Activated CD8-positive, alpha-beta memory T cell treated with anti-CD3 and anti-CD28 coated beads, Interleukin-2, amount 50 U/mL, for 24 hours (primary cell): ENCODE data around the gene OTUB2.

Experiments used
- DNase-seq: peaks from one replicate; pipeline ENCODE4 v3.0.0-alpha.2; 2020; ENCODE audit errors: extremely low read depth

OTUB2 gene

DNA sequence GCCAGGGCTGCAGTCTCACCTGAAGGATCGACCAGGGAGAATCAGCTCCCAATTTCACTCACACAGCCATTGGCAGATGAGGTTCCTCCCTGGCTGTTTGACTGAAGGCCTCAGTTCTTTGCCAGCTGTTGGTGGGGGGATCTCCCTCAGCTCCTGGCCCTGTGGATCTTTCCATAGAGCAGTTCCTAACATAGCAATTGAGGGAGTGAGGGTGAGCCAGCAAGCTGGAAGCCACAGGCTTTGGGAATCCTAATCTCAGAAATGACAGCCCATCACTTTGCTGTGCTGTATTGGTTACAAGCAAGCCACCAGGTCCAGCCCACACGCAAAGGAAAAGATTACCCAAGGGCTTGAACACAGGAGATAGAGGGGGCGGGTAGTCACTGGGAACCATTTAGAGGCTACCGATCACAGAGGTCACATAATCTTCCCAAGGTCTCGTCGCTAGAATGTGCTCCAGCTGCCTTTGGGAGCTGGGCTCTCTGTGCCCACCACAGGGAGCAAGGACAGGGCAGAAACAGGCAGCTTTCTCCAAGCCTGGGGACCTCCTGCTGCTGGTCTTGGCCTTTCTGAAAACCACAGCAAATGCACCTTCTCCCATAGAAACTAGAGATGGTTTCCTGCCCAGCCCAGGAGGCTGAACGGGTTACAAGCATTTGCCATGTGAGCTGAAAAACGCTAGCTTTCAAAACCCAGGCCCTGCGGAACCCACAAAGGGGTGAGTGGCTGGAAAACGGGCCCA is 4.6 kb upstream of the OTUB2 start:
- no peak for DNase-seq

DNA sequence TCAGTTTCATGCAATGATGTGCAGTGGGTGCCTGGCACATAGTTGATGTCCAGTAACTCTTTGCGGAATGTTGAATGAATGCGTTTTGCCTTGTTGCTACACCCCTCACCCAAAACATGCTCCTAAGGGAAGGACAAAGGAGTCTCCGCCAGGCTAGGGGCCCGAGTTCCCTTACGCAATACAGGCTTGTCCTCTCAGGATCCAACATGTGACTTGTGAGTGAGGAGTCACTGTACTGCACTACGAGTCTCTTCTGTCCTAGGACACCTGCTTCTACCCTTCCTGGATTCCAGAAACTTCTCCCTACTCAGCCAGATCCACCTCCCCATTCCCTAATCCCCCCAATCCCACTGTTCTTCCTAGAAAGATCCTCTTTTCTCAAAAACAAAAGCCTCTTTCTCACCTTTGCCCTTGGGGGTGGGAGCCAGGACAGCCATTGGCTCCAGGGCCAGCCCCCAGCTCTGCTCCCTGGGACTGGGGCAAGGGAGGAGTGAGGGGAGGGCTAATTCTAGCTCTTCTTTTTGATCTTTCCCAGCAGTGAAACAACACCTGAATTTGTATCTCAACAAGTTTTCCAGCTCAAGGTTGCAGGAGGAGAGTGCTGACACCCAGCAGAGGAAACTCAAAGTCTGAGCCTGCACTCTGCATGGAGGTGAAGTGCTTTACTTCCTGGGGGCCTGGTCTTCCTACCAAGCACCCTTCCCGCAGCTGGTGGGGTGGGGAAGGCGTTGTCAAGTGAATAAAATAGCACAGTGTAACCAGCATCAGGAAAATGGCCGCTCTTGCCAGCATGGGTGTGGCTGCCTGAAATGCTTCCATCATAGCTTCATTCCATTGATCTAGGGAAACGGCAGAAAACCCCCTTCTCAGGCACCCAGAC is 3.4 kb upstream of the OTUB2 start:
- DNase-seq = no peak

DNA sequence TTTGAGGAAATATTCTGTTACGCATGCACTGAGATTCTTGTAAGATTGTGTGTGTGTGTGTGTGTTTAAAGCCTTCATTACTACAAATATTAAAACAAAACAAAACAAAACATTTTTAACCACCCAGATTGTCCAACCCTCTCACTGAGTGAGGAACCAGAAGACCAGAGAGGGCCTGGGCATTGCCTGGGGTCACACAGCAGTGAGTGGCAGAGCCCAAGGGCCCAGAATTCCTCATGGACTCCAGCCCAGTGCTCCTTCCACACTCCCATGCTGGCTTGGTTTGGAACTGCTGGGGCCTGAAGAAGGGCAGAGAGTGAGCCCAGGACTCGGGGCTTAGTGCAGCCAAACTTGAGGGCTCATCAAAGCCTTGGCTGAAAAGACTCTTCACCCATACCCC is 1.6 kb upstream of the OTUB2 start:
- DNase-seq = no peak

DNA sequence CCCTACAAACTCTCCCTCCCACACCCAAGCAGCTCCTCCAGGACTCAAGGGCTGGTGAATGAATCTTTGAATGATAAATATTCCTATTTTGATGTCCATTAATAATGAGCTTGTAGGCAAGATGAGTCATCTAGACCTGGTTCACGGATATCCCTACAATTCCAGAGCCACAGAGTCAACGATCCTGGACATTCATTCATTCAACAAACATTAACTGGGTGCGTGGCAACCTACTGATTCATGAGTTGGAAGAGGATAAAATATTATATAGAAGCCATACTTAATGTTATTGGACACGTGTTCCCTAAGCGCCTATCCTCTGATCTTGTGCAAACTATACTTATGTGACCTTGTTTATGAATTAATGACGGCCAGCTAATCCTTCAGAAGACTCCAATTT is 420 bp upstream of the OTUB2 start:
- no peak for DNase-seq

DNA sequence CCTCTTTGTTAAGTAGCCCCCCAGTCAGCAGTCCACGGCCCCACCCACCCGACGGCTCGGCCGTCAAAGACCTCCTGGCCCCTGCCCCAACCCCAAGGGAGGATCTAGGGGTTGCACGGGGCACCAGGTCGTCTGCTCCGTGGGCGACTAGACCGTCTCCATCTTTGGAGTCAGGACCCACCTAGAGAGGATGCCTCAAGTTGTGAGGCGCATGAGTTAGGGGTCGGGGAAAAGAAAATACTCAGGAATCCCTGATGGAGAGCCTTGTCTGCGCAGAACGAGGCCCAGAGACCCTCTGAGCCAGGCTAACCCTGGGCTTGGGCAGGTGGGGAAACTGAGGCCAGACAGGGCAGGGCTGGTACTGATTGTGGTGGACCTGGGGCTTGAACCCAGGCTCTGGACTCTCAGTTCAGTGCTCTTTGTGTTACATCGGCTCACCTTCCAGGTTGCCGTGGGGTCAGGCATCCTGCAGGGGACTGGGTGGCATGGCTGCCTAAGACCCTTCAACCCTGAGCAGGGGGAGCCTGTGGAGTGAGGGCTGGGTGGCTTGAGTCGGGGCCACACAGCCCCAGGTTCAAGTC is 839 bp downstream of the OTUB2 start:
- no peak for DNase-seq

DNA sequence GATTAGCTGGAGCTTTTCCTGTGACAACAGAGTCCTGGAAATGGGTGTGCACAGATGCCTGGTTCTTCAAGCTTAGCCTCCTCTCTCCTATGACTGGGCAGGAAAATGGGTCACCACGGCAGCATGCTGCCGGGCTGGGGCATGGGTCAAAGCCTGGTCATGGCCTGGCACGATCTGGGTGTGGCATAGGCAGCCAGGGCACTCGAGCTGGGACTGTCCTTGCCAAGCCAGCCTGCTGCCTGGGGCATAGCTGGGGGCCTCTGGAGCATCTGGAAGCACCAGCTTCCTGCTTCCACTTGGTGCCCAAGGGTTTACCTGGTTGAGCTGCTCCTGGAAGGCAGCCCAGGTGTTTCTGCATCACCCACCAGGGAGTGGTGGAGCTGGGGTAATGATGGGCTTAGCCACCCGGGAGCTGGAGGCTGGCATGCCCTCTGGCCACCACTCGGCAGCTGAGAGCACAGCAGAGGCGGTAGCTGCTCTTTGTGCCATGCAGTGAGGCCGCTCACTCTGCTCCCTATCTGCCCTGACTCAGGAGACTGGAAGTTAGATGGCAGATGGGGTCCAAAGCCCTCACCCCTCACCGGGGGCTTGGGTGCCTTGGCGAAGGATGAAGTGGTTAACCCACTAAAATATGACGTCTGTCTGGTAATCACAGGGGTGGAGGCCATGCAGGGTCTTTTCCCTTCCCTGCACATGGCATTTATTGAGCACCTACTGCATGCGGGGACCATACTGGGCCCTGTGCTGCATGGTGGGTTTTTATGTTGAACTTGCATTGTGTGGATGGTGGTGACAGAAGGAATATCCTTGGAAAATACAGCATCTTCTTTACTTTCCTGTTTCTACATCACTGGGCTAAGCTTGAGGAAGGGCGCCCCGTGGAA is 1.7 kb downstream of the OTUB2 start:
- DNase-seq = no peak

DNA sequence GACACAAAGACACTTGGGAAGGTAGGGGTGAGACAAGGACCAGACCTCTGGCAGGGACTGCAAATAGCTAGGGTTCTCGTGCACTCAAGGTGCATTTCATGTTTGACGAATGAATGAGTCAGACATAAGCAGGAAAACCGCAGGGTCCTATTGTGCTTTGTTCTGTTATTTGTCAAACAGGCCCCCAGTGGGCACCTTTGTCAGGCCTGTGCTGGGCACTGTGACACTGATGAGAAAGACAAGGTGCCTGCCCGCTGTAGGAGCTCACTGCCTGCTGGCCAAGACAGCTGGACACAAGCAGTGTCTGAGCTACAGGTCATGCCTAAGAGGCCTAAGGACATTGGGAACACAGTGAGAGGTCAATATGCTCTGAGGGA is 2.3 kb downstream of the OTUB2 start:
- DNase-seq = no peak

DNA sequence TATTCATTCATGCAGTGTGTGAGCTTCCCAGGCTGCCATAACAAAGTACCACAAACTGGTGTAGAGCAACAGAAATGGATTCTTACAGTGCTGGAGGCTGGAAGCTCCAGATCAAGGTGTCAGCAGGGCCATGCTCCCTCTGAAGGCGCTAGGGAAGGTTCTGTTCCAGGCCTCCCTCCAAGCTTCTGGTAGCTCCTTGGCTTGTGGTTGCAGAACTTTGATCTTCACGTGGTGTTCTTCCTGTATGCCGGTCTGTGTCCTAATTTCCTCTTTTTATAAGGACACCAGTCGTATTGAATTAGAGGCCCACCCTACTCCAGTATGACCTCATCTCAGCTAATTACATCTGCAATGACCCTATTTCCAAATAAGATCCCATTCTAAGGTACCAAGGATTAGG is 3.1 kb downstream of the OTUB2 start:
- no peak for DNase-seq

DNA sequence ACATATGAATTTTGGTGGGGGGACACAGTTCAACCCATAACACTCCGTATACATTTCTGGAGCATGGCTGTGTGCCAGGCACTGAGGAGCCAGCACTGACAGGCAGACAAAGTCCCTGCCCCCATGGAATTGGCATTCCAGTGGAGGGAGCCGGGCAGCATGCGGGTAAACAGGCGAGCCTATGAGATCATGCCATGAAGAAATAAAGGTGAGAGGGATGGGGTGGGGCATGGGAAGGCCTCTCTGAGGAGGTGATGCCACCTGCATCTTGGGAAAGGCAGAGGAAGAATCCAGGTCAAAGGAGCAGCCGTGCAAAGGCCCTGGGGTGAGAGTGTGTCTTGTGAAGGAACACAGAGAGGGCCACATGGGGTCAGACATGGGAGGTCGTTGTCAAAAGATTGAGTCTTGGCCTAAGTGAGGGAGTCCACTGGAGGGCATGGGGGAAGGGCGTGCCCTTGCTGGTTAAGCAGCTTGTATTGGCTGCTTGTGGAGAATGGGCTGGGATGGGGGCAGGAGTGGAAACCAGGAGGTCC is 3.6 kb downstream of the OTUB2 start:
- DNase-seq = no peak

DNA sequence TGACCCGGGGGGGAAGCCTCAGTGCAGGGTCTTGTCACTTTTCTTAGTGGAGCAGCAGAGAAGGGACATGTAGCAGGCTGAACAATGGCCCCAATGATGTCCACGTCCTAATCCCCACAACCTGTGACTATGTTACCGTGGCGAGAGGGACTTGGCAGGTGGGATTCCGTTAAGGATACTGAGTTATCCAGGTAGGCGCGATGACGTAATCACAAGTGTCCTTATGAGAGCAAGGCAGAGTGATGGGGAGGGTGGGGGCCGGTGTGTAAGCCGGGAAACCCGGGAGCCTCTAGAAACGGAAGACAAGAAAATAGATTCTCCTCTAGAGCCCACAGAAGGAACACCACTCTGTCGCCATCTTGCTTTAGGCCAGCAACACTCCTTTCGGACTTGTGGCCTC is 4.4 kb downstream of the OTUB2 start:
- no peak for DNase-seq

DNA sequence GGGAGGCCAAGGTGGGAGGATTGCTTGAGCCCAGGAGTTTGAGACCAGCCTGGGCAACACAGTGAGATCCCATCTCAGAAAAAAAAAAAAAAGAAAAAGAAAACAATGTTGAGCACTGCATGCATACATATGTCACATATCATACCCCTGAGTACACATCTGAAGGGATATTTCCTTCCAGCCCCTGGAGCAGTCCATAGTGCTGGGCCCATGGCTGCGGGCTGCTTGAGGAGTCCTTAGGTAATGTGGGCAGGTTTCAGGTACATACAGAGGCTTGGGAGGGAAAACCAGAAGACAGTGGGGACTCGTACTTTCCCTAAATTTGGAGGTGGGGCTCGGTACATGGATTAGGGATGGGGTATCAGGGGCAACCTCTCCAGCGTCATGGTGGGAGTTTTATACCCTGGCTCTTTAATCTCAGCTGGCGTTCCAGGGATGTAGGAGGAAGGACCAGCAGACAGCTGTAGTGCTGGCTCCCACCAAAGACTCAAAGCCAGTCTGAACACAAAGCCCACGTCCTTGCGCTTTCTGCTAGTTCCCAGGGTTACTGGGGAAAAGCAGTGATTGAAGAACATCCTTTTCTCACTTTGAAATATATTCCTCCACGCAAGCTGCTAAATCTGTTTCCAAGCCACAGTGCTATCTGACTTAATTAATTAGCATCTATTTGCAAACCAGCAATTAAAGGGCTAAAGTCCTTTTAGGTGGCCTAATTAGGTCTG is 5.2 kb downstream of the OTUB2 start:
- no peak for DNase-seq

DNA sequence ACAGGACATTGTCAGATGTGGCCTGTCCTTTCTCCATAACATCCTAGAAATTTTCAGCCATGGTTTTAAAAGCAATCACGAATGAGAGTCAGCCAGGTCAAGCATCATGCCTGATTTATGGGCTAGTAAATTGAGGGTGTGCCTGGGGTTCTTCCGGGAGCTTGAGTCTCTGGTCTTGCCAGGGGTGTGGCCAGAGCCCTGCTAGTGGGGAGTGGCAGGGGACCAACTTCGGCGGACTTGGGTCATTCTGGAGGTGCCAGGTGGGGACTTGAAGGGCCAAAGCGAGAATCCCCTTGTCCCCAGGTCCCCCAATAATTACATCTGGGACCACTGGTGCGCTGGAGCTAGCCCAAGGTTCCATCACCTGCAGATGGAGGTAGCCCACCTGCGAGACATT is 5.7 kb downstream of the OTUB2 start:
- DNase-seq = no peak

DNA sequence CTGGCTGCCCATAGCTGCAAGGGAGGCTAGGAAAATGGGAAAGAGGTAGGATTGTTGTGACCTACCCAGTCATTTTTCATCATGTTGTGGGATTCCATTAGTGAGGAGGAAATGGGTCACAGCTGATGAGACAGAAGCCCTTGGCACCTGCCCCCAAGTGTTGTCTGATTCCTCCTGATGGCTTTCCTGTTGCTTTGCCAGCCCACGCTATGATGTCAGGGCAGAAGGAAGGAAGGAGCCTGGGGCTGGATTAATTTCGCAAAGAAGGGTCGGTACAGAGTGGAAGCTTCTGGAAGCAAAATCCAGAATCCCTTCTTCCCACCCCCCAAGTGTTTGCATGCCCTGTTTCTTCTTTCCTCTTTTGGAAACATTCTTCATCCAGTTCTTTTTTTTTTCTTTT is 8.7 kb downstream of the OTUB2 start:
- no peak for DNase-seq

DNA sequence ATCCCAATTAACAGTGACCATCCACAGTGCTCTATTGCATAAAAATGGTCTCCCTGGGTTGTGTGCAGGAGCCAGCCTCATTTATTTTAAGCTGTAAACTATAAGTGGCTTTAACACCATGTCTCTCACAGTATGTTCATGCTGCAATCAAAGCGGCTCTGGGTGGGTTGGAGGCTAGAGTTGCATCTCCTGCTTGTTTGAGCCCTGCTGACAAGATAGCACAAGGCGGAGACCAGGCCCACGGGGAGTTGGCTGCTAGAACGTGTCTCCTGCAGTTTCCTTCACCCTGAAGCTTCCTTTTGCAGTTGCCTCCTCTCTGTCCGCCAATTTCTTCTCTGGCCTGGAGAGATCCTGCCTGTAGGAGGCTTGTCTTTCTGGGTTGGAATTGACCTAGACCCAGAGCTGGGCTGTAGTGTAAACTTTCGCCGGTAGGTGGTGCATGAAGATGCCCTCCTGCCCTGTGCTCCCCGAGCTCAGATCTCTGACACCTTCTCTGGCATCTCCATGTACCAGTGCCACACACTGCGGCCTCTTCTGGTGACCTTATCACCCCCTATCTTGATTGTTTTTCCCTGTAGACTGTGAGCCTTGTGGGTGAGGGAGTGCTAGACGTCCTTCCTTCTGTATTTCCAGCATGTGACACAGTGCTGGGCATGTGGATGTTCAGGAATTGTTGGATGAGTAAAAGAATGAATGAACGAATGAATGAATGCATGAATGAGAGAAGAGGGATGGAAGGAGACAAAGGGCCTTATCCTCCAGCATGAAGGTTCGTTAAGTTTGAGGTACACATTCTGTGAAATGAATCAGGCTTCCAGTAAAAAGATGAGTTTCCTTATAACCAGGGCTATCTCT is 10.4 kb downstream of the OTUB2 start:
- DNase-seq = peak; percentile 58

DNA sequence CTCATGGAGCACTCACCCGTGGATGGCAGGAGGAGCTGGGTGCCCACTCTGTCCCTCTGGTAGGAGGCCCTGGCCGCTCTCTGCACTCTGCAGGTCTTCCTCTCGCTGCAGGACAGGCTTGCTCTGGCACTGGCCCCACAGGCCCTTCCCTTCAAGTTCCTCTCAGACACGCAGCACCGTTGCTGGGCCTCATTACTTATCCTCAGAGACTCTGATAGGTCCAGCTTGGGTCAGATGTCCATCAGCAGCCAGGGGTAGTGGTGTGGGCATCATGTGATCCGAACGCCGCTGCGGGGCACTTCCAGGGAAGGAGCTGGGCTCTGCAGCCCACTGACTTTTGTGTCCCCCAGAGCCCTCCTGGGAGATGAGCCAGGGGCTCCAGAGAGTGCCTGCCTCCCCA is 11.8 kb downstream of the OTUB2 start:
- no peak for DNase-seq

DNA sequence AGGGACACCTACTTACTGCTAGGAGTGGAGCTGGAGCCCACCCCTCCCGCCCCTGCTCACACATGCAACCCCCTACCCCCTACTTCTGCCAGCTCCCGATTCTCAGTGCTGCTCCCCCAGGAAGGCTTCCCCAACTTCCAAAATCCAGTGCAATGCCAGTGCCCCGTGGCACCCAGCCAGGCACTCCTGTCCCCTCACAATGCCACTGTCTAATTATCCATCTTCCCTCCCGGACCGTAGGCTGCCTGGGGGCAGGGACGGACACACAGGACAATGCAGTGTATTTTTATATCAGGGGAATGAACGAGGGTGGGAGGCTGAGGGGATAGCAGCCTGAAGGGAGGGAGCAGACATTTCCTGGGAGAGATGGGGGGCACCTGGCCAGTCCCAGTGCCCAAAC is 12.4 kb downstream of the OTUB2 start:
- DNase-seq = no peak

DNA sequence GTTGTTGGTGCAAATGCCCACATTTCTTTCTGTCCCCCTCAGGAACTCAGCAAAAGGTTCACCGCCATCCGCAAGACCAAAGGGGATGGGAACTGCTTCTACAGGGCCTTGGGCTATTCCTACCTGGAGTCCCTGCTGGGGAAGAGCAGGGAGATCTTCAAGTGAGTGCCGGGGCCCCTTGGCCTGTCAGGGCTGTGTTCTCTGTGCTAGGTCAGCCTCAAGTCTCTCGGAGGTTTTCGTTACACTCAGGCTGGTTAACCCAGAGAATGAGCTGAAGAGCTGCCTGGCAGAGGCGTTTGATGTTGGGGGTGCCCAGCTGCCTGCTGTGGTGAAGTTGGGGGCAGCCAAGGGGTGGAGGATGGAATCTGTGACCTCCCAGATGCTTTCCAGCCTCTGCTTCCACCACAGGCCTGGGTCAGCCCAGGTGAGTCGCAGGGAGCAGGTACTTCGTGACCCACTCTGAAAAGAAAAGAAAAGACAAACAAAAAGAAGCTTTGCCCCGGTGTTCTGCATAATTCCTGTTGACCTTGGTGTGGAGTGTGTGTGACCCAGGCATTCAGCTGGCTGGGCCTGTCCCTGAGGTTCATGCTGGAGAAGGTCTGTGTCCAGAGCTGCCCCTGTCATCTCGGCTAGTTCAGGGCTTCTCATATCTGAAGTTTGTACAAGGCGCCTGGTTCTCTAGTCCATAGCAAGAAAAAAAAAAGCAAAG is 12.9 kb downstream of the OTUB2 start:
- DNase-seq = no peak

DNA sequence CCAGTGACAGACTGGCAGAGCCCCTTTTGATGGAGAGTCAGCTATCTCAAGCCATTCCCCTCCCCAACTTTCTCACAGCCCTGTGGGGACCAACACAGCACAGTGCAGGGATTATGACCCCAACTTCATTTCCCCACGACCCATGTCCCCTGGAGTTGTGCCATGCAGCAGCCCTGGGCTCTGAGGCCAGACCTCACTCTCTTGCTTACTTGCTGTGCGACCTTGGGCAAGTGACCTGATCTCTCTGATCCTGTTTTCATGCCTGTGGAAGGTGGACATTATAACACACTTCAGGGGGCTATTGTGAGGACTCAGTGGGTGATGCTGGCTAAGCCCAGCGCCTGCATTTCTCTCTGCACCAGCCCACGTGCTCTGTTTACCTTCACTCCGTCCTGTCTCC is 14.1 kb downstream of the OTUB2 start:
- DNase-seq = no peak

DNA sequence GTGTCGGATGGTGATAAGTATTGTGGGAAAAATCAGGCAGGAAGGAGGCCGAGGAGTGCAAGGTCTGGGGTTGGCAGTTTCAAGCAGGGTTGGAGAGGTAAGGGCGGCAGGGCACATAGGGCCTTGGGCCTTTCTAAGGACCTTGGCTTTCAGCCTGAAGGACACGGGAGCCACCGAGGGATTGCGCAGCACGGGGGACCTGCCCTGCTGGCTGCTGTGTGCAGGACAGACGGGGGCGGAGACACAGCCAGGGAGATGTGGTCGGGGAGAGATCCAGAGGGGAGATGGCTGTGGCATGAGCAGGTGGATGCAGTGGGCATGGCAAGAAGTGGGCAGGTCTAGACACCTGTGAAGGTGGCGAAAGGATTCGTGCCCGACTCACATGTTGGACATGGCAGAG is 14.7 kb downstream of the OTUB2 start:
- DNase-seq = no peak
